H9 (cell line): Measurements from ENCODE around the gene SPDYE4. TPM values are rescaled to one million over a fixed set of nuclear protein-coding genes. Genes with fewer than 3 reads are reported as not detected.

Experiments used
- DNase-seq: peaks from one replicate; pipeline ENCODE4 v3.0.0-alpha.2; 2017
- H2AFZ ChIP-seq: one replicate; pipeline ENCODE4 v1.6.1; 2013; ENCODE audit warnings: mild to moderate bottlenecking, low read length, control low read depth, moderate library complexity
- H2AK5ac ChIP-seq: 2 replicates; pipeline ENCODE4 v1.6.1; 2013; ENCODE audit warnings: low read length, control low read depth, mixed read lengths; ENCODE audit not compliant: insufficient read length
- H2BK120ac ChIP-seq: one replicate; pipeline ENCODE4 v1.6.1; 2013; ENCODE audit warnings: low read depth, mild to moderate bottlenecking, low read length, control low read depth, inconsistent platforms; ENCODE audit not compliant: poor library complexity, severe bottlenecking
- H2BK12ac ChIP-seq: 2 replicates; pipeline ENCODE4 v1.6.1; 2013; ENCODE audit warnings: low read length, control low read depth, mixed read lengths, low read depth; ENCODE audit not compliant: insufficient read length
- H2BK15ac ChIP-seq: 2 replicates; pipeline ENCODE4 v1.6.1; 2013; ENCODE audit warnings: low read depth, low read length, control low read depth
- H2BK20ac ChIP-seq: one replicate; pipeline ENCODE4 v1.6.1; 2013; ENCODE audit warnings: low read depth, mild to moderate bottlenecking, low read length, control low read depth, inconsistent platforms; ENCODE audit not compliant: poor library complexity, severe bottlenecking
- H2BK5ac ChIP-seq: 2 replicates; pipeline ENCODE4 v1.6.1; 2013; ENCODE audit warnings: low read length, control low read depth, mixed read lengths; ENCODE audit not compliant: insufficient read length
- H3K14ac ChIP-seq: 2 replicates; pipeline ENCODE4 v1.6.1; 2013; ENCODE audit warnings: low read length, control low read depth; ENCODE audit not compliant: insufficient read depth
- H3K18ac ChIP-seq: 2 replicates; pipeline ENCODE4 v1.6.1; 2013; ENCODE audit warnings: low read depth, mild to moderate bottlenecking, mixed read lengths, low read length, control low read depth; ENCODE audit not compliant: insufficient read length
- H3K23ac ChIP-seq: 2 replicates; pipeline ENCODE4 v1.6.1; 2013; ENCODE audit warnings: low read length, control low read depth, mixed read lengths, low read depth; ENCODE audit not compliant: insufficient read length
- H3K23me2 ChIP-seq: 2 replicates; pipeline ENCODE4 v1.6.1; 2013; ENCODE audit warnings: low read depth, mild to moderate bottlenecking, mixed read lengths, low read length, control low read depth; ENCODE audit not compliant: insufficient read length, poor library complexity, severe bottlenecking
- H3K27ac ChIP-seq: 2 replicates; pipeline ENCODE4 v1.5.1; 2013; ENCODE audit warnings: low read length, control low read depth, mixed read lengths, low read depth; ENCODE audit not compliant: insufficient read length
- H3K27me3 ChIP-seq: 2 replicates; pipeline ENCODE4 v1.6.1; 2013; ENCODE audit warnings: low read length, control low read depth, inconsistent platforms; ENCODE audit not compliant: insufficient read depth
- H3K4ac ChIP-seq: 2 replicates; pipeline ENCODE4 v1.6.1; 2013; ENCODE audit warnings: low read depth, mild to moderate bottlenecking, control low read depth, inconsistent platforms, low read length, moderate library complexity
- H3K4me1 ChIP-seq: 2 replicates; pipeline ENCODE4 v1.6.1; 2013; ENCODE audit warnings: low read length, control low read depth, inconsistent platforms; ENCODE audit not compliant: insufficient read depth
- H3K4me2 ChIP-seq: 2 replicates; pipeline ENCODE4 v1.6.1; 2013; ENCODE audit warnings: low read length, control low read depth, mixed read lengths; ENCODE audit not compliant: insufficient read length, insufficient read depth
- H3K56ac ChIP-seq: 2 replicates; pipeline ENCODE4 v1.6.1; 2013; ENCODE audit warnings: low read depth, mild to moderate bottlenecking, mixed read lengths, low read length, control low read depth; ENCODE audit not compliant: insufficient read length
- H3K79me1 ChIP-seq: 2 replicates; pipeline ENCODE4 v1.6.1; 2013; ENCODE audit warnings: low read depth, mild to moderate bottlenecking, moderate library complexity, low read length, control low read depth, inconsistent platforms; ENCODE audit not compliant: insufficient read depth, poor library complexity, severe bottlenecking
- H3K79me2 ChIP-seq: 2 replicates; pipeline ENCODE4 v1.6.1; 2013; ENCODE audit warnings: low read length, control low read depth, inconsistent platforms; ENCODE audit not compliant: insufficient read depth
- H3K9ac ChIP-seq: 2 replicates; pipeline ENCODE4 v1.6.1; 2013; ENCODE audit warnings: low read length, control low read depth, mixed read lengths; ENCODE audit not compliant: insufficient read length; ENCODE audit errors: extremely low read depth
- H3K9me3 ChIP-seq: one replicate; pipeline ENCODE4 v1.6.1; 2013; ENCODE audit warnings: low read depth, low read length, inconsistent platforms; ENCODE audit not compliant: control insufficient read depth
- H3T11ph ChIP-seq: one replicate; pipeline ENCODE4 v1.6.1; 2013; ENCODE audit warnings: mild to moderate bottlenecking, low read length, control low read depth, inconsistent platforms
- H4K20me1 ChIP-seq: one replicate; pipeline ENCODE4 v1.6.1; 2013; ENCODE audit not compliant: control insufficient read depth, insufficient read length, insufficient read depth
- H4K5ac ChIP-seq: 2 replicates; pipeline ENCODE4 v1.6.1; 2013; ENCODE audit warnings: low read depth, mild to moderate bottlenecking, mixed read lengths, low read length, control low read depth; ENCODE audit not compliant: insufficient read length
- H4K8ac ChIP-seq: replicated peaks from 2 replicates; pipeline ENCODE4 v1.6.1; 2013; ENCODE audit warnings: low read length, control low read depth, mixed read lengths, low read depth; ENCODE audit not compliant: insufficient read length
- H4K91ac ChIP-seq: 2 replicates; pipeline ENCODE4 v1.6.1; 2013; ENCODE audit warnings: low read depth, mild to moderate bottlenecking, moderate library complexity, mixed read lengths, low read length, control low read depth; ENCODE audit not compliant: insufficient read length
- H3K27ac Mint-ChIP-seq, 3 experiments: 2 replicates in 2 of 3; 3 replicates in 1 of 3; pipeline ENCODE4 v1.8.0; 2020 to 2021; ENCODE audit warnings: mixed read lengths in 3 of 3, mild to moderate bottlenecking in 1 of 3, moderate library complexity in 1 of 3
- H3K27me3 Mint-ChIP-seq: 2 replicates; pipeline ENCODE4 v1.8.0; 2021; ENCODE audit warnings: low read depth, mild to moderate bottlenecking, moderate library complexity, mixed read lengths
- H3K36me3 Mint-ChIP-seq, 3 experiments: 2 replicates in 2 of 3; 3 replicates in 1 of 3; pipeline ENCODE4 v1.8.0; 2020 to 2021; ENCODE audit warnings: low read depth in 3 of 3, mixed read lengths in 3 of 3; ENCODE audit not compliant: insufficient read depth in 1 of 3
- H3K4me1 Mint-ChIP-seq, 2 experiments: 2 replicates each; pipeline ENCODE4 v1.8.0; 2020; ENCODE audit warnings: mixed read lengths in 2 of 2
- H3K4me3 Mint-ChIP-seq, 2 experiments: 2 replicates in 1 of 2; 3 replicates in 1 of 2; pipeline ENCODE4 v1.8.0; 2020 to 2021; ENCODE audit warnings: mild to moderate bottlenecking in 2 of 2, mixed read lengths in 2 of 2, moderate library complexity in 1 of 2
- H3K9me3 Mint-ChIP-seq, 2 experiments: 2 replicates in 1 of 2; 3 replicates in 1 of 2; pipeline ENCODE4 v1.8.0; 2020; ENCODE audit warnings: mild to moderate bottlenecking in 2 of 2, mixed read lengths in 2 of 2, moderate library complexity in 1 of 2
- WGBS: extraction: QIAGEN DNeasy Blood & Tissue Kit; methylation state at CpG from one replicate; pipeline ENCODE4 v1.1.7; 2013; ENCODE audit warnings: missing lambda C conversion rate, low lambda C conversion rate, mixed read lengths; ENCODE audit not compliant: insufficient read length; ENCODE audit errors: extremely low coverage; 5-methylcytosine and 5-hydroxymethylcytosine counted together
- total RNA-seq: library from RNA; stranded (reverse); gene quantifications from 2 replicates; pipeline ENCODE4 v1.2.1, GENCODE V29; 2021
- TF ChIP-seq, protein P1 (sequence below): fragments of 200-600 bp; sonication (generic); conservative IDR thresholded peaks from 3 replicates; pipeline ENCODE4 v1.8.0; 2021; ENCODE audit warnings: antibody characterized with exemption, mild to moderate bottlenecking

The SPDYE4 gene
- total RNA-seq, 1 experiment from 2014 or later = not detected

DNA sequence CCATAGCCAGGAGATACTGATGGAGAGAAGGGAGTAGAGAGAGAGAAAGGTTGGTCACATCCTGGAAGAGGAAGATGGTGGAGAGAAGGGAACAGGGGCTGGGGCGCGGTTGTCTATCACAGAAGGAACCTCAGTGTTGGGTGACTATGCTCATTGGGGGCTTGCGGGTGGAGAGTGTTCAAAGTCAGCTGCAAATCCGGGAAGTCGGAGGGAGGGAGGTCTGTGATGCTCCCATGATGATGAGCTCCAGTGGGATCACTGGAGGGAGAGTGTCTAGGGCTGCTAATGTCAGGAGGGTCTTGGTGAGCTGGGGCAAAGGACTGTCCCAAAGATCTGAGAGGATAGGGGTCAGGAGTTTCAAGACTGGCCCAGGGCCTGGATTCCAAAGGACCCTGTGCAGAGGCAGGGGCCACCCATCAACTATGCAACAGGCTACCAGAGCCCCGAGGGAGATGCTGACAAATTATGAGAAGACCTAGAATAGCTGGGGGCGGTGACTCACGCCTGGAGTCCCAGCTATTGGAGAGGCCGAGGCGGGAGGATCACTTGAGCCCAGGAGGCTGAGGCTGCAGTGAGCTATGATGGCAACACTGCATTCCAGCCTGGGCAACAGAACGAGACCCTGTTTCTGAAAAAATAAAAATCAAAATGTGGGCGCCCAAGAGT lies 2.6 kb downstream of the SPDYE4 start:
- Histone ChIP-seq H2BK120ac (no peak overlapping the region), H3K27ac (no peak overlapping the region), H4K91ac (no peak overlapping the region), H3K23ac (no peak overlapping the region), H3K18ac (no peak overlapping the region), H2BK20ac (no peak overlapping the region), H3K9ac (no peak overlapping the region), H3K9me3 (no peaks in the 10 kb centered on the region), H2BK5ac (no peak overlapping the region), H2BK15ac (no peak overlapping the region), H2BK12ac (no peak overlapping the region), H3K27me3 (no peaks in the 10 kb centered on the region), H3K4me1 (no peaks in the 10 kb centered on the region), H3K79me1 (no peaks in the 10 kb centered on the region), H4K8ac (no peak overlapping the region), H3K4ac (no peak overlapping the region), H3K56ac (no peak overlapping the region), H3T11ph (no peak overlapping the region), H3K23me2 (no peaks in the 10 kb centered on the region), H3K79me2 (no peaks in the 10 kb centered on the region), H4K20me1 (no peaks in the 10 kb centered on the region), H2AFZ (no peak overlapping the region), H3K14ac (no peak overlapping the region), H3K4me2 (no peak overlapping the region), H4K5ac (no peak overlapping the region), H2AK5ac (no peak overlapping the region)
- H3K9me3 Mint-ChIP-seq = no peaks in the 10 kb centered on the region
- H3K27ac Mint-ChIP-seq = peak overlapping the region in 1 of 3 experiments; percentile 12; a peak in 1 of 7 replicates
- H3K4me3 Mint-ChIP-seq = no peak overlapping the region
- WGBS = no CpG with 5 or more reads among the region's 12 CpGs
- H3K4me1 Mint-ChIP-seq = peaks cover 10 to 12% of the 10 kb centered on the region in 2 experiments
- H3K27me3 Mint-ChIP-seq = peaks cover 24% of the 10 kb centered on the region
- DNase-seq = no peak
- TF ChIP-seq, protein P1, sequence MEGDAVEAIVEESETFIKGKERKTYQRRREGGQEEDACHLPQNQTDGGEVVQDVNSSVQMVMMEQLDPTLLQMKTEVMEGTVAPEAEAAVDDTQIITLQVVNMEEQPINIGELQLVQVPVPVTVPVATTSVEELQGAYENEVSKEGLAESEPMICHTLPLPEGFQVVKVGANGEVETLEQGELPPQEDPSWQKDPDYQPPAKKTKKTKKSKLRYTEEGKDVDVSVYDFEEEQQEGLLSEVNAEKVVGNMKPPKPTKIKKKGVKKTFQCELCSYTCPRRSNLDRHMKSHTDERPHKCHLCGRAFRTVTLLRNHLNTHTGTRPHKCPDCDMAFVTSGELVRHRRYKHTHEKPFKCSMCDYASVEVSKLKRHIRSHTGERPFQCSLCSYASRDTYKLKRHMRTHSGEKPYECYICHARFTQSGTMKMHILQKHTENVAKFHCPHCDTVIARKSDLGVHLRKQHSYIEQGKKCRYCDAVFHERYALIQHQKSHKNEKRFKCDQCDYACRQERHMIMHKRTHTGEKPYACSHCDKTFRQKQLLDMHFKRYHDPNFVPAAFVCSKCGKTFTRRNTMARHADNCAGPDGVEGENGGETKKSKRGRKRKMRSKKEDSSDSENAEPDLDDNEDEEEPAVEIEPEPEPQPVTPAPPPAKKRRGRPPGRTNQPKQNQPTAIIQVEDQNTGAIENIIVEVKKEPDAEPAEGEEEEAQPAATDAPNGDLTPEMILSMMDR = no peak
- no peaks in the 10 kb centered on the region for H3K36me3 Mint-ChIP-seq
